ENCODE results near the gene PVALEF. TPM values are rescaled to one million over a fixed set of nuclear protein-coding genes. Genes with fewer than 3 reads are reported as not detected.

PVALEF gene
- polyA plus RNA-seq, 1 of the 3 experiments (the other 2 are of a cell fraction) = not detected

- H3K4me3 ChIP-seq (ENCODE audit: low read depth in 2 of 2, low read length in 1 of 2) = no peak overlapping the region
- H2AFZ ChIP-seq (ENCODE audit: low read depth) = no peak overlapping the region
- H3K9ac ChIP-seq = no peak overlapping the region
- TF ChIP-seq FOXJ3 (CRISPR knock-in tag; IDR thresholded peaks at IDR 0.05) = no peak
- no peak for TF ChIP-seq TAF1 (IDR thresholded peaks at IDR 0.05; ENCODE audit: borderline replicate concordance, low read depth, low read length)
- TF ChIP-seq PBX3 (IDR thresholded peaks at IDR 0.05) = no peak
- TF ChIP-seq FOXM1 (IDR thresholded peaks at IDR 0.05; ENCODE audit: low read depth) = no peak
- no peak for TF ChIP-seq NRF1 (IDR thresholded peaks at IDR 0.05; ENCODE audit: low read depth, low read length)
- TF ChIP-seq TEAD4 (IDR thresholded peaks at IDR 0.05; ENCODE audit: borderline replicate concordance, insufficient read depth) = no peak
- no peak for TF ChIP-seq YY1 (IDR thresholded peaks at IDR 0.05; ENCODE audit: low read depth)
- TF ChIP-seq ELF1 (IDR thresholded peaks at IDR 0.05) = no peak
- no peaks in the 10 kb centered on the region for H3K36me3 ChIP-seq (replicated peaks in 1 of 2; ENCODE audit: control insufficient read depth in 1 of 2, insufficient read depth in 2 of 2, low read length in 1 of 2)
- H4K20me1 ChIP-seq (ENCODE audit: insufficient read depth) = no peaks in the 10 kb centered on the region
- no peaks in the 10 kb centered on the region for H3K9me2 ChIP-seq
- H3K4me1 ChIP-seq (ENCODE audit: control insufficient read depth in 1 of 2, insufficient read depth in 2 of 2, low read depth in 1 of 2, low read length in 1 of 2) = no peaks in the 10 kb centered on the region; a peak in 1 of 4 replicates
- H3K27me3 ChIP-seq (ENCODE audit: insufficient read depth) = no peaks in the 10 kb centered on the region
- 0 out of 2 replicates have a peak, but pooled peaks cover 7% of the 10 kb centered on the region for H3K9me3 ChIP-seq
- H3K4me2 ChIP-seq = no peak overlapping the region
- CTCF ChIA-PET = interaction anchor here (1.2 kb wide), 1 partner anchor 20 kb away, joined by 3 read pairs; no protein-coding TSS in a partner anchor
- H3K27ac ChIP-seq (ENCODE audit: low read depth in 2 of 2, low read length in 1 of 2) = no peak overlapping the region
- POLR2A ChIA-PET = no interaction called here
- H3K79me2 ChIP-seq (ENCODE audit: insufficient read depth) = no peaks in the 10 kb centered on the region
- peaks cover 3% of the 10 kb centered on the region for H3F3A ChIP-seq (replicated peaks; ENCODE audit: insufficient read depth)
- DNase-seq = no peak
- 53% methylated on average over 1 of the region's 1 CpG for WGBS (ENCODE audit: low lambda C conversion rate)
These were observed 8.5 kb downstream of the PVALEF start for GRCh38 chr17:81173762-81174155.

GRCh38 chr17:81176666-81177065 is 11.4 kb downstream of the PVALEF start:
- no peaks in the 10 kb centered on the region for H4K20me1 ChIP-seq (ENCODE audit: insufficient read depth)
- no peak for DNase-seq
- H3K27ac ChIP-seq (ENCODE audit: low read depth in 2 of 2, low read length in 1 of 2) = no peak overlapping the region
- peaks cover 3% of the 10 kb centered on the region for H3F3A ChIP-seq (replicated peaks; ENCODE audit: insufficient read depth)
- H3K4me2 ChIP-seq = no peak overlapping the region
- H3K4me1 ChIP-seq (ENCODE audit: control insufficient read depth in 1 of 2, insufficient read depth in 2 of 2, low read depth in 1 of 2, low read length in 1 of 2) = peaks cover 0 to 6% of the 10 kb centered on the region in 2 experiments; a peak in 1 of 4 replicates
- TF ChIP-seq CTCF (IDR thresholded peaks at IDR 0.05) = peak; percentile 39
- TF ChIP-seq FOSL2 (IDR thresholded peaks at IDR 0.05; ENCODE audit: borderline replicate concordance, low read depth) = no peak
- 91% methylated on average over 7 of the region's 7 CpGs for WGBS (ENCODE audit: low lambda C conversion rate)
- H3K36me3 ChIP-seq (replicated peaks in 1 of 2; ENCODE audit: control insufficient read depth in 1 of 2, insufficient read depth in 2 of 2, low read length in 1 of 2) = no peaks in the 10 kb centered on the region
- no peaks in the 10 kb centered on the region for H3K9me2 ChIP-seq
- ChIA-PET POLR2A (no interaction called here), CTCF (interaction anchor here (1.4 to 3.2 kb wide), 3 partner anchors 24 to 35 kb away, joined by 3 to 11 read pairs (median 5); no protein-coding TSS in a partner anchor)
- H3K27me3 ChIP-seq (ENCODE audit: insufficient read depth) = no peaks in the 10 kb centered on the region
- H2AFZ ChIP-seq (ENCODE audit: low read depth) = no peak overlapping the region
- H3K4me3 ChIP-seq (ENCODE audit: low read depth in 2 of 2, low read length in 1 of 2) = no peak overlapping the region
- H3K9me3 ChIP-seq = 0 out of 2 replicates have a peak, but pooled peaks cover 7% of the 10 kb centered on the region
- H3K9ac ChIP-seq = no peak overlapping the region
- no peaks in the 10 kb centered on the region for H3K79me2 ChIP-seq (ENCODE audit: insufficient read depth)
